ENCODE results near the gene RPS18.
A peak's percentile ranks its signal among the peaks of the same experiment; 100 is the strongest.
"Not testable (repeated sequence)": the region's sequence is repeated elsewhere in the genome, so short reads cannot be mapped to it uniquely, and the experiment has no call there.

Gene RPS18

DNA sequence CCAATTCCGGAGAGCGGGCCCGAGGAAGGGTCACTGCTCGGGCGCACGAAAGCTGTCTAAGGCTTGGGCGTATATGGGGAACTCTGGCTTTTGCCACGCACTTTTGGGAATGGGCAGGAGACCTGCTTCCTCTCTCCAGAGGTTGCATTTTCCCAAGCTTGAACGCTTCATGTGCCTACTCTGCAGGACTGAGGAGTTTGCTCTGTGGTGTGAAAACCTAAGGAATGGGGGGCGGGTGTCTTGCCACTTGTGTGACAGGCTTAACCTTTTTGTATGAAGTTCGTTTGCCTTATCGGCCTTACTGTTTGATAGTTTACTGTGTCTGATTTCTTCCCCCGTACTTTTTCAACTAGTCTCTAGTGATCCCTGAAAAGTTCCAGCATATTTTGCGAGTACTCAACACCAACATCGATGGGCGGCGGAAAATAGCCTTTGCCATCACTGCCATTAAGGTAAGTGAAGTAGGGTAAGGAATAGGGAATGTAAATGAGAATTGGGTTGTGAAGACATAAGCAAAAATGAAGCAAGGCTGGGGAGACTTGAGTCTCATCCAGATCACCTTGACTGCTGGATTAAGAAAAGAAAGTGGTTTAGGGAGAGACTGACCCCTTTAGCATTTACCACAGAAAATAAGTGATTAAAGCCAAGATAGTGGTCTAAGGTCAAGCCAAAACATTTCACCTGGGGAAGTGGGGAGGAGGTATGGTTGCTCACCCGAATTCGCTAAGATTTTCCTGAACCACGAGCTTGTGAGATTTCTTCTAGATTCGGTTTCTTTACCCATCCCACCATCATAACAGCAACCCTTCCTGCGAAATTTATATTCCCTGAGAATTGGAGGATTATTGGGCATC, 627 bp downstream of the RPS18 start:
- DNase-seq (ENCODE audit: low read depth) = no peak

DNA sequence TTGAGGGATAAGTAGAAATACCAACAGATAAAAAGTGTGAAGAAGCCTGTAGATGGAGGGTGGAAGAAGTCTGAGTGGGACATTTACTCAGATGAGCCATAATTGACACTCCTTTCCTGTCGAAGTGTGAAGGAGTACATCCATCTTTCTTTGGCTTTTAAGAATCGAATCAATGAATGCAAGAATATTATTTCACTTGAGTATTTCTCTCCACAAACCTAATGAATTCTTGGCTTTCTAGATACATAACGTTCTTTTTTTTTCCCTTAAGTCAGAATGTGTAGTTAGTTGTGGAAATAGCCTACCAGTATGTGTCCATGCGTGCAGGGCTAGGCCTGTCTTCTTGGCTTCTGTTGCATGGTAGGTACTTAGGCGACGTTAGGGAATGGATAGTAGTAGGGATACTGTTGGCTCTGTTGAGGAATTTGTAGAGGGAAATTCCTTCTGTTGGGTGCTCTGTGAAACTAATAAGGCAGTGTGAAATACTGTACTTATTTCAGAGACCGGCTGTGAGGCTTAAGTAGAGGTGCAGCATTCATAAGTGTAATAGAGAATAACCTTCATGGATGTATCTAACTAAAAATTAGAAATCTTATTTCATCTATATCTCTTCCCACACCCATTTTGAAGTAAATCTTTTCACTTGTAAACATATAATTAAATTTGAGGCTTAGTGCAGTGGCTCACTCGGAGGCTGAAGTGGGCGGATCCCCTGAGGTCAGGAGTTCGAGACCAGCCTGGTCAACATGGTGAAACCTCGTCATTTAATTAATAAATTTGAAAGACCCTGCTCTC, 1.5 kb downstream of the RPS18 start:
- DNase-seq (ENCODE audit: low read depth) = no peak

DNA sequence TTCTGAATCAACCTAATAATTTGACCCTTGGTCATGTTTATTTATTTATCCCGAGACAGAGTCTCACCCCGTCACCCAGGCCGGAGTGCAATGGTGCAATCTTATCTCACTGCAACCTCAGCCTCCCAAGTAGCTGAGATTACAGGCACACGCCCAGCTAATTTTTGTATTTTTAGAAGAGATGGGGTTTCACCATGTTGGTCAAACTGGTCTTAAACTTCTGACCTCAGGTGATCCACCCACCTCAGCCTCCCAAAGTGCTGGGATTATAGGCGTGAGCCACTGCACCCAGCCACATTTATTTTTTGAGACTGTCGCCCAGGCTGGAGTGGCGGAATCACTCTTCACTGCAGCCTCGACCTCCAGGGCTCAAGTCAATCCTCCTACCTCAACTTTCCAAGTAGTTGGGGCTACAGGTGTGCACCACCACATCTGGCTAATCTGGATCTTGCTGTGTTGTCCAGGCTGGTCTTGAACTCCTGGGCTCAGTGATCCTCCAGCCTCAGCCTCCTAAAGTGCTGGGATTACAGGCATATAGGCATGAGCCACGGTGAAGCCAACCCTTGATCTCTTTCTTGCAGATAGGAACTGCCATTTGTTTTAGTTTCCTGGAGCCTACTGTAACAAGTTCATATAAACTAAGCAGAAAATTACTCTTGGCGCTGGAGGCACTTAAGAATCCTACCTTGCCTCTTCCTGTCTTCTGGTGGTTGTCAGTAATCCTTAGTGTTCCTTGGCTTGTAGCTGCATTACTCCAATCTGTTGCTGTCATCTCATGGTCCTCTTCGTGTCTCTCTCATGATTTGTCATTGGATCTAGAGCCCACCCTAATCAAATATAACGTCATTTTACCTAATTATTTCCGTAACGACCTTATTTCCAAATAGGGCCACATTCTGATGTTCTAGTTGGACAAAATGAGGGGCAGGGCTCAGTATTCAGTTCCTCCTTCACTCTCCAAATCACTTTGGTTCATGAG, 2.3 kb downstream of the RPS18 start:
- no peak for DNase-seq (ENCODE audit: low read depth)

DNA sequence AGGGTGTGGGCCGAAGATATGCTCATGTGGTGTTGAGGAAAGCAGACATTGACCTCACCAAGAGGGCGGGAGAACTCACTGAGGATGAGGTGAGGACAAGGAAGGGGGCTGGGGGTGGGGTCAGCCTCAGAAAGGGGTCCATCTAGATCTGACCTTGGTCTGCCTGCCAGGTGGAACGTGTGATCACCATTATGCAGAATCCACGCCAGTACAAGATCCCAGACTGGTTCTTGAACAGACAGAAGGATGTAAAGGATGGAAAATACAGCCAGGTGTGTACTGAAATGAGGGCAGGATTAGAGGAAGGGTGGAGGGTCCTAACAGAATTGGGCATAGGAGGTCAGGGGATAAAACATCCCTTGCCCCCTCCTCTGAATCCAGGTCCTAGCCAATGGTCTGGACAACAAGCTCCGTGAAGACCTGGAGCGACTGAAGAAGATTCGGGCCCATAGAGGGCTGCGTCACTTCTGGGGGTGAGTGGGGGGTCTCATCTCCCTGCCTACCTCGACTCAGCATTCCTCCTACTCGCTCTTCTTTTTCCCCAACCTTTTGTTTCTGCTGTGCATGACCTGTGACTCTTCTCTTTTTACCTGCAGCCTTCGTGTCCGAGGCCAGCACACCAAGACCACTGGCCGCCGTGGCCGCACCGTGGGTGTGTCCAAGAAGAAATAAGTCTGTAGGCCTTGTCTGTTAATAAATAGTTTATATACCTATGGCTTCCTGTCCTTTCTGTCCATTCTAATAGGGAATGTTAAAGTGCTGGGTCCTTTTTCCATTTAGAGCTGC, 4.1 kb downstream of the RPS18 start:
- not testable (repeated sequence) for DNase-seq (ENCODE audit: low read depth)

DNA sequence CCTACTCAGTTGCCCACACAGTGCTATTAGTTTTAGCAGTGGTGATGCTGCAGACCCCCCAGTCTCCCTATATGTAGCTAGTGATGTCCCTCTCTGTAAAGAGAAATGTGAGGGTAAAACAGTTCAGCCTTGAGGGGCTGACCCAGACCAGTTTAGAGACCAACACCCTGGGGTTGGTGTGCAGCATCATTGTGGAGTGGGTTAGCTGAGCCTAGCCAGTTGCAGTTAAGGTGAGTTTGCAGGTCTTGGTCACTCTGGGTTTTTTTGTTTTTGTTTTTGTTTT, 4.6 kb downstream of the RPS18 start:
- DNase-seq (ENCODE audit: low read depth) = no peak

DNA sequence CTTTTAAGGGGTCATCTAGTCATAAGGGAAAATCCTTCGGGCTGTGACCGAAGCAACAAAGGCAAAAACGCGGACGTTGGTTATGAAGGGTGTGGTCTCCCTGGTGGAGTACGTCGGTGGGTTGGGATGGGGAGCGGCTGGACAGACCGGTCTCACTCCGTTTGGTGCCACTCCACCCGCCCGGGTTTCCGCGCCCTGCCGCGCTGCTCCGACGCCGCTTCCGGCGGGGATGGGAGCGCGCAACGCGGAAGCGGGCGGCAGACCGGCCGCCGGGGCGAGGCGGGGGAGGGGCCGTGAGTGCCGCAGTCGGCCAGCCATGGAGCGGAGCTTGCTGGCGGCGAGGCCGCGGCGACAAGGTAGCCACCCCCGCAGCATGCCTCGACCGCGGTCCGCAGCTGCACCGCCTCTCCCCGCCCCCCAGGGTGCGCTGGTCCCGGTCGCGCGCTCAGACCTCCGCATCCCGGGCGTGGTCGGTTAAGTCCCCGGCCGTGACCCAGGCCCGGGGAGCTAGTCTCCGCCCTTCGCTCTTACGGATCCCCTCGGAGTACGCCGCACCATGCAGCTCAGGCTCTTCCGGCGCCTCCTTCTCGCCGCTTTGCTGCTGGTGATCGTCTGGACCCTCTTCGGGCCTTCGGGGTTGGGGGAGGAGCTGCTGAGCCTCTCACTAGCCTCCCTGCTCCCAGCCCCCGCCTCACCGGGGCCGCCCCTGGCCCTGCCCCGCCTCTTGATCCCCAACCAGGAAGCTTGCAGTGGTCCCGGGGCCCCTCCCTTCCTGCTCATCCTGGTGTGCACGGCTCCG, 5.2 kb downstream of the RPS18 start, which contains the start of gene B3GALT4:
Gene B3GALT4, plus strand, starts transcription at position 260 of the 799 bp plus-strand sequence. Its CDS starts 297 bp downstream, at position 557.
- peak; percentile 71 for DNase-seq (ENCODE audit: low read depth)

DNA sequence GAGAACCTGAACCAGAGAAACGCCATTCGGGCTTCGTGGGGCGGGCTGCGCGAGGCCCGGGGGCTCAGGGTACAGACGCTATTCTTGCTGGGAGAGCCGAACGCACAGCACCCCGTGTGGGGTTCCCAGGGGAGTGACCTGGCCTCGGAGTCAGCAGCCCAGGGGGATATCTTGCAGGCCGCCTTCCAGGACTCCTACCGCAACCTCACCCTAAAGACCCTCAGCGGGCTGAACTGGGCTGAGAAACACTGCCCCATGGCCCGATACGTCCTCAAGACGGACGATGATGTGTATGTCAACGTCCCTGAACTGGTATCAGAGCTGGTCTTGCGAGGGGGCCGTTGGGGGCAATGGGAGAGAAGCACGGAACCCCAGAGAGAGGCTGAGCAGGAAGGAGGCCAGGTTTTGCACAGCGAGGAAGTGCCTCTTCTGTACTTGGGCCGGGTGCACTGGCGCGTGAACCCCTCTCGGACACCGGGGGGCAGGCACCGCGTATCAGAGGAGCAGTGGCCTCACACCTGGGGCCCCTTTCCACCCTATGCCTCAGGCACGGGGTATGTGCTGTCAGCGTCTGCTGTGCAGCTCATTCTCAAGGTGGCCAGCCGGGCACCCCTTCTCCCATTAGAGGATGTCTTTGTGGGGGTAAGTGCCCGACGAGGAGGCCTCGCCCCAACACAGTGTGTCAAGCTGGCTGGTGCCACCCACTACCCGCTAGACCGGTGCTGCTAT, 6.0 kb downstream of the RPS18 start:
- DNase-seq (ENCODE audit: low read depth) = no peak

DNA sequence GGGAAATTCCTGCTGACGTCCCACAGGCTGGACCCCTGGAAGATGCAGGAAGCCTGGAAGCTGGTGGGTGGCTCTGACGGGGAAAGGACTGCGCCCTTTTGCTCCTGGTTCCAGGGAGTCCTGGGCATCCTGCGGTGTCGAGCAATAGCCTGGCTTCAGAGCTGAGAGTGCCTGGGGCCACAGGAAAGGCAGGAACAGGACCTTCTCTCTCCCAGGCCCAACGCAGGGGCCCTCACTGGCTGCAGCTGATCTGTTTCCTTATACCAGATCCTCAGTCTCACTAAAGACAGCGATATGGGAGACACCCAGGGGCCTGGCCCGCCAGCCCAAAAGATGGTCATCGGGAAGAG, 6.5 kb downstream of the RPS18 start:
- no peak for DNase-seq (ENCODE audit: low read depth)

DNA sequence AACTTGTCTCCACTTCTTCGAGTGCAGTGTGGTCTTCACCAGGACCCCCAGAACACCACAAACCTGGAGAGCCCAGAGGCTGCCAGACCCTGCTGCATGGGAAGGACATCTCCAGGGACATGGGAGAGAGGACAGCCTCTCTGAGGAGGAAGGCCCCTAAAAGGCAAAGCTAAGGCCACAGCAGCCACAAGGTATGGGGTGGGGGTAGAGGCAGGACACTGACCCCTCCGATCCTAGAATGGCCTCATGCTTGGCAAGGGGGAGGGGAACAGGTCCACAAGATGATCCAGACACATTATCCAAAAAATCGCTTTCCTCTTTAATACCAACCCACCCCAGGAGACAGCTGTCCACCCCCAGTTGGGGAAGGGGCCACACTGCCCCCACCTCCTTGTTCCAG, 6.9 kb downstream of the RPS18 start:
- no peak for DNase-seq (ENCODE audit: low read depth)

DNA sequence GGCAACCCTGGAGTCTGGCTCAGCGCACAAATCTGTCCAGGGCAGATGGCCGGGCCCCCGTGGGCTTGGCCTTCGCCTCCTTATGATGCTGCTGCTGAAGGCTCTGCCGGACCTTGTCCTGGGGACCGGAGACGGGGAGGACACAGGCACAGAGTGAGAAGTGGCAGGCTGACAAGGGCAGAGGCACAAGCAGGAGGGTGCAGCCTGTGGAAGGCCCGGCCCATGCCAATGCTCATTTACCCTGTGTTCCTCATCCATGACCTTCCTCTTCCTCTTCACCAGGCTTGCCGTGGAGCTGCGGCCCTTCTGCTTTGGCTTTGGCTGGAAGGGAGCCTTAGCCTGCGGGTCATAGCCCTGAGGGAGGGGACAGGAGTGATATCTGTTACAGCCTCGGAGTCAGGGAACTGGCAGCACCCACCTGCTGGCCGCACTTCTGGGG, 7.4 kb downstream of the RPS18 start:
- DNase-seq (ENCODE audit: low read depth) = no peak

DNA sequence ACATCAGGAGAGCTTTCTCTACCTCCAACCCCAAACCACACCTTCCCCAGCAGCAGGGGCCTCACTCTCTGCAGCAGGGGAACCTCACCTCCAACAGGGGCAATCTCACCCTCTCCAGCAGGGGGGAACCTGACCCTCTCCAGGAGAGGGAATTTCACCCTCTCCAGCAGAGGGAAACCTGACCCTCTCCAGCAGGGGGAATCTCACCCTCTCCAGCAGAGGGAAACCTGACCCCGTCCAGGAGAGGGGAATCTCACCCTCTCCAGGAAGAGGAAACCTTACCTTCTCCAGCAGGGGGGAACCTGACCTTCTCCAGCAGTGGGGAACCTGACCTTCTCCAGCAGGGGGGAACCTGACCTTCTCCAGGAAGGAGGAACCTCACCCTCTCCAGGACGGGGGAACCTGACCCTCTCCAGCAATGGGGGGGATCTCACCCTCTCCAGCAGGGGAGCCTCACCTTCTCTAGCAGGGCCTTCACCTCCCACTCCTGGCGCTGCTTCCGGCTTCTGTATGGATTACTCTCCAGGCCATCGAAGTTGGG, 8.2 kb downstream of the RPS18 start:
- DNase-seq (ENCODE audit: low read depth) = peak; percentile 58

DNA sequence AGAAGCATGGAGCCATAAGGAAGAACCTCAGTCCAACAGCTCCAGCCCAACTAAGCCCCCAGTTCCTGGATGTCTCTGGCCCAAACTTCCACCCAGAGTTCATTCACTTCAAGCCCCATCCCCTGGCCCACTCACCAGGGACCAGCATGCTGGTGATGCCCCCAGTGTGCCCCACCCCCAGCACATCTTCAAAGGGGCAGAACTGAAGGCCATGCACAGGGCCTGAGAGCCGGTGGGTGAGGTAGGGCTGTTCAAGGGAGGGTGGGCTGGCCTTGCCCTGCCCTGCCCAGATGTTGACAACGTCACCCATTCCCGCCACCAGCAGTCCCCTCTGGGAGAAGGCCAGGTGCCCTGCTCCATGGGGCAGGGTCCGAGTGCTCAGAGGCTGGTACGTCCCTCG, 8.7 kb downstream of the RPS18 start:
- no peak for DNase-seq (ENCODE audit: low read depth)

DNA sequence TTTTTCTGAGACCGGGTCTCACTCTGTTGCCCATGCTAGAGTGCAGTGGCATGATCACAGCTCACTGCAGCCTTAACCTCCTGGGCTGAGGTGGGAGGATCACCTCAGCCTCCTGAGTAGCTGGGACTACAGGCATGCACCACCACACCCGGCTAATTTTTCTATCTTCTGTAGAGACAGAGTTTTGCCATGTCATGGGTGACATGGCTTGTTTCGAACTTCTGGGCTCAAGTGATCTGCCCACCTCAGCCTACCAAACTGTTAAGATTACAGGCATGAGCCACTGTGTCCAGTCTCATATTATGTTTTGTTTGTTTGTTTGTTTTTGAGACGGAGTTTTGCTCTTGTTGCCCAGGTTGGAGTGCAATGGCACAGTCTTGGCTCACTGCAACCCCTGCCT, 13.3 kb downstream of the RPS18 start:
- DNase-seq (ENCODE audit: low read depth) = not testable (repeated sequence)

DNA sequence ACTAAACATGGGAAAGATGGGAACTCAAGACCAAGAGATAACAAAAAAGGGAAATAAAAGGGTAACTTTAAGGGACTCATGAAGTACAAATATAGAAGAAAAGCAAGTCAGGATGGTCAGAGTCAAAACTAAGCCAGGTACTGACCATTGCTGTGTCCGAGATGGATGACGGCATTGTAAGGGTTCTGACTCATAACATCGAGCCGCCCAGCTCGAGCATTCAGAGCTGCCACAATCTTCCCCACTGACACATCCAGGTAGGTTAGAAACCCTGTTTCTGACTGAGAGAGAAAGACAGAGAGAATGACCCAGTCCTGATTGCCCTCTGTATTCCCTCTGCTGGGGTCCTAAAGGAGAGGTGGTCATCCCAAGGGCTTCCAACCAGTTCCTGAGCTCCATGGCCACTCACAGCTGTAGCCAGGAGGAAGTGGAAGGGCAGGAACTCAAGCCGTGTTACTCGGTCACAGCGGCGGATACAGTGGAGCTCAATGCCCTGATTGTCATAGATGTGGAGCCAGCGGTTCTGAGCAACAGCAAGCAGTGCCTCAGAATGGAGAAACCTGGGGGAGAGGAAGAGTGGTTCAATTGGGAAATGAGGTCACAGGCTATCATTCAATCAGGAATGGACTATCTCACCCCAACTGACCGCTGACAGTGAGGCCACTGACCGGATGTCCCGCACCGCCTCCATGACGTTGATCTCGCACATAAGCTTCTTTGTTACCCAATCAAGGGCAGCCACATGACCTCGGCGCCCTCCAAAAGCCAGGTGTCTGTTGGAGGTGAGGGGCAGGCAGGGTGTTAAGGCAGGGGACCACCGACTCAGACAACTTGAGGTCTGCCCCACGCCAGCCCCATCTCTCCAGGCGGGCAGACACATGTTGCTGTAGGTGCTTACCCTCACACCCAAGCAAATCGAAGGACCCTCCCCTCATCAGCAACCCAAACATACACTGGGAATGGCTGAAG, 15.4 kb downstream of the RPS18 start:
- DNase-seq (ENCODE audit: low read depth) = no peak

DNA sequence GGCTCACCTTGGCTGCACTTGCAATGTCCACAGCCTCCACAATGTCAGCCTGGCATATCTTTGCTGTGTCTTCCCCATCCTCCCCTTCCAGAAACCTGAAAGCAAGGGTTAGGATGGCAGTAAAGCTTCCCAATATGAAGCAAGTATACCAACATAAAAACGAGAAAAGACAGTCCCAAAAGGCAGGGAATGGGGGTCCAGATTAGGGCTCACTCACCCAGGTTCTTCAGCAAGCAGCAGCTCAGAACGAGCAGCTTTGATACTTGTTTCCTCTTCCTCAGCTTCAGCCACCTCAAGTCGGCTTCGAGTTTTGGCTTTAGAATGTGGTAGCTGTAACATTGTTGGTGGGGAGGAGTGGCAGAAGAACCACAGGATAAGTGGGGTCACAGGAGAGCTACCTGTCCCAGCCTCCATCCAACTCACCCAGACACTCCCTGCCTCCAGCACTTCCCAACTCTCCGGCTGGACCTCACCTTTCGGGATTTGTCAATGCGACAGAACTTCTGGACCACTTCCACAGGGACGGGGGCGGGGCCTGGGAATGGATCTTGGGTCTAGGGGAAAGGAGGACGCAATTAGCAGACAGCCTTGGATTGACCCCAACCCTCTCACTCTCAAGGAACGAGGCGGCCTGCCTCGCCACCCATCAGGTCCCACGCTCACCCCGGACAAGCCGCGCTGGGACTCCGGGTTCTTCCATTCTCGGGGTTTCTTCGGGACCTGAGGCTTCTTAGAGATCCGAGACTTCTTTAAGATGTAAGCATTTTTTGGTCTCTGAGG, 16.5 kb downstream of the RPS18 start:
- no peak for DNase-seq (ENCODE audit: low read depth)

DNA sequence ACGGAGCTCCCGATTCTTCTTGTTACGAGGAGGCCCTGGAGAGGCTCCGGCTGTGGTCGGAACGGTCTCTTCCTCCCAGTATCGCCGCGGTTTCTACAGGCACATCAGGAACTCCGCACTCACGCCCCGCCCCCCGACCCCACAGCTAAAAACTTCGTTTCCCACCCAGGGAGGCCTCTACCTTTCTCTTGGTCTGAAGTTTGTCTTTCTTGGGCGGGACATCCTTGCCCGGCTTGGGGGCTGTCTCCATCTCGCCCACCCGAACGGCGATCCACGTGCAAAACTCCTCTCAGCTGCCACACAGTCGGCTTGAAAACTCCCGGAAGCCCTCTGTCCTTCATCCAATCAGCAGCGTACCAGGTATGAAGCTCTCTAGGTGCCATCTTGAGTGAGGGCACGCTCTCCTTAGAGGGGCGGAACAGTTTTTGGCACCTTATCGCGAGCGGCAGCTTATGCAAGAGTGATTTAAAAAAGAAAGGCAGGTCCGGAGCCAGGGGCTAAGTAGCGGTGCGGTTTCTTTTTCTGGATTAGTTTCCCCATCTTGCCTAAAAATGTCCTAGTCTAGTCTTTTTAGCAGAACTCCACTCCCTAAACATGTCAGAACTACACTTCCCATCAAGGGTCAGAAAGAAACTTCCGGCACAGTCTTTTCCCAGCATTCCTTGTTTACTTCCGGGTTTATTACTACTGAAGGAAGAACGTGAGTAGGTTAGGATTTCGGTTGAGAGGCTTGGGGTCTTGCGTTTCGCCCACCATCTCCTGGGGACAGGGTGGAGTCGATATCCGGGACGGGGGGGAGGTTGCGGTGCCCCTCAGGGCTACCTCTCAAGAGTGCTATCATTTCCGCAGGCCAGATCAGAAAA, 17.3 kb downstream of the RPS18 start, which contains the start of the genes PFDN6 and WDR46:
Gene PFDN6, plus strand, starts transcription at position 681 of the 863 bp plus-strand sequence. CDS start 256 bp downstream, outside the sequence.
Gene WDR46, minus strand, starts transcription at position 319 of the 863 bp plus-strand sequence. Its CDS starts 69 bp downstream, at position 250.
- DNase-seq (ENCODE audit: low read depth) = peak; percentile 88

Measured in amniotic epithelial cell (primary cell).